H1 (cell line): ENCODE data around the gene RARRES2. TPM values are rescaled to one million over a fixed set of nuclear protein-coding genes. Genes with fewer than 3 reads are reported as not detected.

Source experiments
- CTCF ChIA-PET: fragments of 300-600 bp; sonication (Branson Sonifier 250); formaldehyde crosslinking; loops from one replicate; lab custom pipeline; 2021; ENCODE audit not compliant: partially characterized antibody; lab: Charles Lee
- POLR2A ChIA-PET: fragments of 300-600 bp; sonication (Branson Sonifier 250); formaldehyde crosslinking; loops from one replicate; lab custom pipeline; 2021; ENCODE audit warnings: inconsistent platforms; ENCODE audit not compliant: partially characterized antibody; lab: Charles Lee
- DNase-seq, 2 experiments: peaks; one replicate each; pipeline versions ENCODE4 v3.0.0 to v3.0.0-alpha.2; 2010 to 2022; ENCODE audit warnings: low spot score in 2 of 2, low read depth in 1 of 2, mixed read lengths in 1 of 2
- FAIRE-seq: peaks from 2 replicates; lab custom pipeline; 2011; peaks lifted over from hg19 to GRCh38; lab: Jason Lieb, UNC
- H2AFZ ChIP-seq: 2 replicates; pipeline ENCODE4 v1.8.1; 2012; ENCODE audit warnings: low read length, inconsistent platforms
- H2AK5ac ChIP-seq: 2 replicates; pipeline ENCODE4 v1.6.1; 2013; ENCODE audit warnings: low read depth, low read length
- H2BK120ac ChIP-seq: replicated peaks from 2 replicates; pipeline ENCODE3; 2013; ENCODE audit warnings: low read depth, low read length, inconsistent platforms
- H2BK12ac ChIP-seq: 2 replicates; pipeline ENCODE4 v1.6.1; 2013; ENCODE audit warnings: low read depth, low read length
- H2BK15ac ChIP-seq: 2 replicates; pipeline ENCODE4 v1.6.1; 2013; ENCODE audit warnings: low read length
- H2BK20ac ChIP-seq: 2 replicates; pipeline ENCODE4 v1.6.1; 2013; ENCODE audit warnings: low read length
- H2BK5ac ChIP-seq: 2 replicates; pipeline ENCODE4 v1.6.1; 2013; ENCODE audit warnings: low read depth, low read length
- H3K14ac ChIP-seq: 2 replicates; pipeline ENCODE4 v1.6.1; 2013; ENCODE audit warnings: inconsistent platforms; ENCODE audit not compliant: insufficient read length
- H3K18ac ChIP-seq: 2 replicates; pipeline ENCODE4 v1.6.1; 2013; ENCODE audit warnings: low read length; ENCODE audit errors: extremely low read depth
- H3K23ac ChIP-seq: 2 replicates; pipeline ENCODE4 v1.6.1; 2013; ENCODE audit warnings: inconsistent platforms; ENCODE audit not compliant: insufficient read length
- H3K23me2 ChIP-seq: 2 replicates; pipeline ENCODE4 v1.6.1; 2013; ENCODE audit warnings: low read depth, low read length
- H3K27ac ChIP-seq: 2 replicates; pipeline ENCODE4 v1.6.1; 2011; ENCODE audit warnings: low read depth, low read length, inconsistent platforms
- H3K27me3 ChIP-seq, 4 experiments: replicated peaks in 1 of 4; 1 replicate in 1 of 4; 2 replicates in 3 of 4; pipeline versions ENCODE4 v1.6.1 to v1.8.1; 2011 to 2013; ENCODE audit warnings: low read length in 3 of 4, mild to moderate bottlenecking in 3 of 4, inconsistent platforms in 2 of 4, mixed read lengths in 2 of 4, moderate library complexity in 1 of 4; ENCODE audit not compliant: control insufficient read depth in 3 of 4, insufficient read depth in 3 of 4; ENCODE audit errors: extremely low read depth in 1 of 4
- H3K36me3 ChIP-seq, 4 experiments: 2 replicates each; pipeline versions ENCODE4 v1.6.1 to v1.8.1; 2011 to 2013; ENCODE audit warnings: mild to moderate bottlenecking in 4 of 4, low read length in 3 of 4, moderate library complexity in 2 of 4, control low read depth in 1 of 4, inconsistent platforms in 1 of 4; ENCODE audit not compliant: insufficient read depth in 4 of 4, control insufficient read depth in 2 of 4
- H3K4ac ChIP-seq: replicated peaks from 2 replicates; pipeline ENCODE3; 2013; ENCODE audit warnings: low read length, low read depth, mixed read lengths, inconsistent platforms; ENCODE audit not compliant: insufficient read length
- H3K4me1 ChIP-seq, 4 experiments: replicated peaks in 1 of 4; 1 replicate in 1 of 4; 2 replicates in 3 of 4; pipeline versions ENCODE4 v1.6.1 to v1.8.1; 2011 to 2013; ENCODE audit warnings: low read length in 3 of 4, inconsistent platforms in 2 of 4, mixed read lengths in 1 of 4; ENCODE audit not compliant: insufficient read depth in 4 of 4, control insufficient read depth in 3 of 4
- H3K4me2 ChIP-seq, 2 experiments: 2 replicates each; pipeline versions ENCODE4 v1.6.1 to v1.8.1; 2011 to 2013; ENCODE audit warnings: low read depth in 2 of 2, low read length in 2 of 2, control low read depth in 1 of 2, inconsistent platforms in 1 of 2, mild to moderate bottlenecking in 1 of 2; ENCODE audit not compliant: insufficient read depth in 1 of 2
- H3K4me3 ChIP-seq, 4 experiments: fragments of 200-600, 300-600 bp in 1 of 4; sonication (generic), shearing (Covaris generic), sonication (Bioruptor Twin) in 1 of 4; 2 replicates each; pipeline versions ENCODE4 v1.5.1 to v1.8.1; 2011 to 2016; ENCODE audit warnings: low read length in 4 of 4, low read depth in 3 of 4, control low read depth in 2 of 4, inconsistent platforms in 2 of 4, mild to moderate bottlenecking in 2 of 4, mixed read lengths in 1 of 4, moderate library complexity in 1 of 4; ENCODE audit not compliant: insufficient read depth in 2 of 4; ENCODE audit errors: extremely low read depth in 1 of 4
- H3K56ac ChIP-seq: replicated peaks from 2 replicates; pipeline ENCODE3; 2013; ENCODE audit warnings: low read depth, mild to moderate bottlenecking, mixed read lengths, low read length, inconsistent platforms; ENCODE audit not compliant: insufficient read length
- H3K79me1 ChIP-seq: 2 replicates; pipeline ENCODE4 v1.6.1; 2013; ENCODE audit warnings: low read depth, low read length, control low read depth
- H3K79me2 ChIP-seq, 2 experiments: 2 replicates each; pipeline versions ENCODE4 v1.6.1 to v1.8.1; 2012 to 2013; ENCODE audit warnings: low read length in 2 of 2, mild to moderate bottlenecking in 2 of 2, inconsistent platforms in 1 of 2; ENCODE audit not compliant: insufficient read depth in 2 of 2, control insufficient read depth in 1 of 2
- H3K9ac ChIP-seq, 4 experiments: replicated peaks in 1 of 4; 1 replicate in 1 of 4; 2 replicates in 3 of 4; pipeline versions ENCODE4 v1.6.1 to v1.8.1; 2011 to 2013; ENCODE audit warnings: low read depth in 3 of 4, low read length in 3 of 4, control low read depth in 2 of 4, mild to moderate bottlenecking in 2 of 4, moderate library complexity in 2 of 4, inconsistent platforms in 1 of 4; ENCODE audit errors: extremely low read depth in 1 of 4
- H3K9me3 ChIP-seq, 2 experiments: 2 replicates each; pipeline versions ENCODE4 v1.6.1 to v1.8.1; 2012 to 2013; ENCODE audit warnings: mild to moderate bottlenecking in 2 of 2, moderate library complexity in 2 of 2, control low read depth in 1 of 2, inconsistent platforms in 1 of 2, low read depth in 1 of 2, low read length in 1 of 2, mixed read lengths in 1 of 2; ENCODE audit not compliant: insufficient read depth in 2 of 2
- H4K20me1 ChIP-seq, 2 experiments: replicated peaks in 1 of 2; 2 replicates each; pipeline versions ENCODE3 to v1.8.1; 2011 to 2013; ENCODE audit warnings: inconsistent platforms in 2 of 2, low read length in 2 of 2, mild to moderate bottlenecking in 1 of 2; ENCODE audit not compliant: insufficient read depth in 2 of 2, control insufficient read depth in 1 of 2
- H4K5ac ChIP-seq: 2 replicates; pipeline ENCODE4 v1.6.1; 2013; ENCODE audit warnings: low read length, low read depth, mixed read lengths, inconsistent platforms; ENCODE audit not compliant: insufficient read length
- H4K8ac ChIP-seq: 2 replicates; pipeline ENCODE4 v1.8.0; 2013; ENCODE audit warnings: mild to moderate bottlenecking, moderate library complexity, low read length, inconsistent platforms; ENCODE audit not compliant: insufficient read depth; ENCODE audit errors: extremely low read depth
- H4K91ac ChIP-seq: replicated peaks from 2 replicates; pipeline ENCODE3; 2013; ENCODE audit warnings: low read length, mixed read lengths, inconsistent platforms; ENCODE audit not compliant: insufficient read length
- ASH2L ChIP-seq: fragments of 200-600, 300-600 bp; sonication (generic); IDR thresholded peaks from one replicate; pipeline ENCODE4 v1.7.1; 2017; ENCODE audit warnings: low read length
- EGR1 ChIP-seq: IDR thresholded peaks from 2 replicates; pipeline ENCODE4 v1.6.1; 2011; ENCODE audit warnings: low read depth, low read length, borderline replicate concordance
- EP300 ChIP-seq, 2 experiments: IDR thresholded peaks; 1 replicate in 1 of 2; 2 replicates in 1 of 2; pipeline ENCODE4 v1.6.1; 2011 to 2012; ENCODE audit warnings: low read depth in 2 of 2, low read length in 2 of 2, mild to moderate bottlenecking in 2 of 2, borderline replicate concordance in 1 of 2, inconsistent platforms in 1 of 2, moderate library complexity in 1 of 2
- FOSL1 ChIP-seq: IDR thresholded peaks from 2 replicates; pipeline ENCODE4 v1.6.1; 2011; ENCODE audit warnings: mild to moderate bottlenecking, low read depth, low read length, moderate library complexity; ENCODE audit not compliant: insufficient read depth
- KDM1A ChIP-seq: fragments of 200-600, 300-600 bp; sonication (generic); IDR thresholded peaks from 2 replicates; pipeline ENCODE4 v1.7.1; 2016; ENCODE audit warnings: mild to moderate bottlenecking, low read length, borderline replicate concordance
- POU5F1 ChIP-seq: IDR thresholded peaks from 2 replicates; pipeline ENCODE4 v1.6.1; 2011; ENCODE audit warnings: low read depth, mild to moderate bottlenecking, low read length, moderate library complexity
- SUZ12 ChIP-seq: fragments of 200-600 bp; sonication (generic); IDR thresholded peaks from 2 replicates; pipeline ENCODE4 v1.6.1; 2012; ENCODE audit warnings: mild to moderate bottlenecking, inconsistent platforms, low read length, moderate library complexity, mixed read lengths
- YY1 ChIP-seq: IDR thresholded peaks from 2 replicates; pipeline ENCODE4 v1.6.1; 2011; ENCODE audit warnings: low read depth, mild to moderate bottlenecking, low read length
- WGBS, 2 experiments: shearing (Covaris generic) in 1 of 2; methylation state at CpG; one replicate each; pipeline versions ENCODE4 v1.1.6 to v1.1.7; 2013 to 2015; ENCODE audit warnings: low lambda C conversion rate in 2 of 2, mixed read lengths in 2 of 2, inconsistent platforms in 1 of 2, low coverage in 1 of 2, missing lambda C conversion rate in 1 of 2; ENCODE audit not compliant: insufficient replicate concordance in 2 of 2, insufficient coverage in 1 of 2, insufficient read length in 1 of 2; ENCODE audit errors: extremely low coverage in 1 of 2, missing lambda C conversion rate in 1 of 2; 5-methylcytosine and 5-hydroxymethylcytosine counted together
- polyA plus RNA-seq, 7 experiments: library from polyadenylated mRNA; depleted of rRNA in 3 of 7; stranded (reverse) in 5 of 7; unstranded in 2 of 7; fragments of >200 nt in 5 of 7; fragments of 200-250 nt in 2 of 7; gene quantifications; 1 replicate in 5 of 7; 2 replicates in 1 of 7; 4 replicates in 1 of 7; pipeline versions ENCODE4 v1.2.1 to v1.2.3, GENCODE V29; 2011 to 2013; ENCODE audit warnings: missing spikeins in 2 of 7, mixed read lengths in 2 of 7
- total RNA-seq: library from RNA; stranded (reverse); fragmentation: NEBNext Ultra II Directional; extraction: Animal tissue kit (Norgen Biotek cat#: 25700); gene quantifications from 2 replicates; pipeline ENCODE4 v1.2.1, GENCODE V29; 2021

RARRES2 gene
- total and polyA plus RNA-seq, 2 of the 8 experiments (the other 6 are each of a cell fraction or from before 2014, with no cell fraction given) = 254 to 441 TPM

- CTCF ChIA-PET = interaction anchor here (0.6 to 2.4 kb wide), 15 partner anchors 10 to 759 kb away, joined by 3 to 9 read pairs (median 4); no protein-coding TSS in a partner anchor
- TF ChIP-seq ASH2L (no peak), KDM1A (no peak), YY1 (no peak), EP300 (IDR thresholded peaks at IDR 0.05; ENCODE audit: borderline replicate concordance in 1 of 2, low read depth in 2 of 2, low read length in 2 of 2) (no peak), EGR1 (no peak), FOSL1 (no peak), SUZ12 (no peak), POU5F1 (no peak)
- TF ChIP-seq, all 59 proteins: peak for 0
- H3K79me2 ChIP-seq = peaks cover 0 to 57% of the 10 kb centered on the region in 2 experiments; a peak in 3 of 4 replicates
These were observed 48.0 kb upstream of the RARRES2 start for GRCh38 chr7:150389532-150389816.

More at GRCh38 chr7:150389532-150389816, 48.0 kb upstream of the RARRES2 start:
- Histone ChIP-seq H4K5ac (no peak overlapping the region), H3K4me2 (no peak overlapping the region), H2BK12ac (peak overlapping the region; percentile 54; the same call in 1 of the 2 replicates), H3K27me3 (no peaks in the 10 kb centered on the region), H2BK5ac (peak overlapping the region; percentile 28; the same call in 1 of the 2 replicates), H3K18ac (no peak overlapping the region), H3K4ac (no peak overlapping the region), H3K36me3 (peaks cover 0 to 38% (median 3%) of the 10 kb centered on the region in 4 experiments; a peak in 5 of 8 replicates), H2AK5ac (no peak overlapping the region), H2BK120ac (no peak overlapping the region), H4K20me1 (no peaks in the 10 kb centered on the region), H3K79me1 (peaks cover 3% of the 10 kb centered on the region), H2BK20ac (0 out of 2 replicates have a peak overlapping the region, but pooled peaks have one; percentile 25), H3K9ac (no peak overlapping the region), H3K27ac (no peak overlapping the region), H3K23ac (no peak overlapping the region), H4K8ac (peak overlapping the region; percentile 7; the same call in 1 of the 2 replicates), H3K9me3 (no peaks in the 10 kb centered on the region), H2AFZ (no peak overlapping the region), H3K23me2 (no peaks in the 10 kb centered on the region), H3K14ac (no peak overlapping the region), H2BK15ac (no peak overlapping the region), H3K56ac (no peak overlapping the region), H4K91ac (peak overlapping the region; percentile 71), H3K4me3 (no peak overlapping the region), H3K4me1 (peaks cover 15 to 25% (median 20%) of the 10 kb centered on the region in 4 experiments)
- 94% methylated on average over 5 of the region's 5 CpGs; no CpG with 5 or more reads in 1 of the 2 experiments for WGBS, 2 experiments
- POLR2A ChIA-PET = interaction anchor here (2.3 to 9.0 kb wide), 3 partner anchors 9 to 21 kb away, joined by 10 to 170 read pairs (median 116); partner anchors contain the start of gene REPIN1
- FAIRE-seq (no peak), DNase-seq (no peak)
